ENCODE measurements around the gene LPAR6.

LPAR6 gene

DNA sequence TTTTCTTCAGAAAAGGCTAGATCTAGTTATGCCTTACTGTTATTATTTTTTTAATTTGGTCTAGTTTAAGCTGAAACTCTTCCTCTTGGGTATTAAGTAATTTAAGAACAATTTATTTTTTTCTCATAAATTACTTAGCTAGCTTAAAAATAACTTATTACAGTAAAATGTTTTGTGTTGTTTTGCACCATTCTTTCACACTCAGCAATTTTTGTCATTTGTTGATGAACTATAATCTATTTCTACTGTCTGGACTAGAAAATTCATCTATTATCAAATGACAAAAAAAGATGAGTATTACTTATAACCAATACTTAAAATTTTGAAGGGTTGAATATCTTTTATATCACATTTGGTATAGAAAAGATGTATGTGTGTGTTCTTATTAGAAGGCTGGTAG lies 1.6 kb upstream of the LPAR6 start:
- DNase-seq (ENCODE audit: low spot score): no peak

GRCh38 chr13:48411841-48412531 lies 927 bp downstream of the LPAR6 start:
- peak; percentile 12 for DNase-seq (ENCODE audit: low spot score)

GRCh38 chr13:48411147-48411794 lies 1.6 kb downstream of the LPAR6 start:
- no peak for DNase-seq (ENCODE audit: low spot score)

- DNase-seq (ENCODE audit: low spot score): no peak
Measured at GRCh38 chr13:48410199-48410598, 2.7 kb downstream of the LPAR6 start.

DNA sequence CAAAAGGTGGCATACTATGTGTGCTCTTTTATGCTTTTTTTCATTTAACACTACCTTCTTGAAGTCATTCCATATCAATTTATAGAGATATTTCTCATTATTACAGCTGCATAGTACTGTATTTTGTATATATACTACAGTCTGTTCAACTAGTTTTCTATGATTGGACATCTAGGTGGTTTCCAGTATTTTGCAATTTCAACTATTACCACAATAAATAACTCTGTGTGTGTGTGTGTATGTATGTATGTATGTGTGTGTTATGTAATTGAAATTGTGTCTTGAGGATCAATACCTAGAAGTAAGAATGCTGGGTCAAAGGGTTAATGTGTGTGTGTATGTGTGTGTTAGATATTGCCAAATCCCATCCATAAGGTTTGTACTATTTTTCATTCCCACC lies 7.0 kb downstream of the LPAR6 start:
- no peak for DNase-seq (ENCODE audit: low spot score)

DNA sequence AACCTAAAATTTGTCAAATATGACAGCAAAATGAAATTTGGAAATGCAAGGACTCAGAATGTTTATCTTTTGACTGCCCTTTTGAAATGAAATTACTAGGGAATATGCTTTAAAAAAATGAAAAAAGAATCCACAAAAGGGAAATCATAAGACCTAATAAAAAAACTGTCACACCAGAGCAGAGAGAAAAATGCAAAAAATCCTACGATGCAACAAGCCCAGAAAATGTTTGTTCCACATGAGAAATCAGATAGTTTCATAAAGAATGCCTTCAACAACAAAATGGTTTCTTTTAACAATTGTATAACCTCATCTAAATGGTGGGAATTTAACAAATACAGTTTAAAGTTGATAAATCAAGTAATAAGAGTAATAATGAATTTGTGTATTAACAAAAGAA lies 8.0 kb downstream of the LPAR6 start:
- DNase-seq (ENCODE audit: low spot score): no peak

DNA sequence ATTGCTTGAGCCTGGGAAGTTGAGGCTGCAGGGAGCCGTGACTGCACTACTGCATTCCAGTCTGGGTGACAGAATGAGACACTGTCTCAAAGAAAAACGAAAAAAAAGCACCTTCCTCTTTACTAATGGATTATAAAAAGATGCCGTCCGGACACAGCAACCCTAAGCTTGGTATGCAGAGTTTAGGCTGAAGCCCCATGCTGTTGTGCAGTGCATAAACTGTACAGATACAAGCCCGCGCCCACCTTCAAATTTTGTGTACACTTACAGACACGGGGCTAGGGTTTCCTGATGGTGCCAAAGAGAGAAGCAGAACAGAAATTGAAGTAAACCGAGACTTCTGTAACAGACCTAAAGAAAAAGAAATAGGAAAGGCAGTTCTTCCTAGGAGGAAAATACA lies 9.0 kb downstream of the LPAR6 start:
- no peak for DNase-seq (ENCODE audit: low spot score)

- no peak for DNase-seq (ENCODE audit: low spot score)
Measured at GRCh38 chr13:48403151-48403631, 9.7 kb downstream of the LPAR6 start.

DNA sequence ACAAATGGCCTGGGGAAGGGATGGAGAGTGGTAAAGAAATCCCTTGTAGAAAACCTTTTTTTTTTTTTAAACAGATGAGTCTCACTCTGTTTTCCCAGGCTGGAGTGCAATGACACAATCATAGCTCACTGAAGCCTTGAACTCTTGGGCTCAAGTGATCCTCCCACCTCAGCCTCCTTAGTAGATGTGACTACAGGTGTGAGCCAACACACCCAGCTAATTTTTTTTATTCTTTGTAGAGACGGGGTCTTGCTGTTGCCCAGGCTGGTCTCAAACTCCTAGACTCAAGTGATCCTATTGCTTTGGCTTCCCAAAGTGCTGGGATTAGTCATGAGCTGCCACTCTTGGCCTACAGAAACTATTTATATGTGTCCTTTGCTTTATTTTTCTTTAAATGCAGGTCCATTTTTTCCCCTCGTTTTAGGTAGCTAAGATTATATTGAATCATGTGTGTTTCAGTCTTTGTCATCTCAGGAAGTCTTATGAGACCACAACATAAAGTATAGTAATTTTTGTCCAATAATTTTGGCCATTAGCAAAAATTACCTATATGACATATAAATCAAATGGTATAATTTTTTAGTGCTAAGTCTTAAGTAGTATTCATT lies 10.5 kb downstream of the LPAR6 start:
- DNase-seq (ENCODE audit: low spot score): no peak

- no peak for DNase-seq (ENCODE audit: low spot score)
Measured at GRCh38 chr13:48401480-48401879, 11.4 kb downstream of the LPAR6 start.

GRCh38 chr13:48400850-48401291 lies 12.0 kb downstream of the LPAR6 start:
- DNase-seq (ENCODE audit: low spot score): no peak

DNA sequence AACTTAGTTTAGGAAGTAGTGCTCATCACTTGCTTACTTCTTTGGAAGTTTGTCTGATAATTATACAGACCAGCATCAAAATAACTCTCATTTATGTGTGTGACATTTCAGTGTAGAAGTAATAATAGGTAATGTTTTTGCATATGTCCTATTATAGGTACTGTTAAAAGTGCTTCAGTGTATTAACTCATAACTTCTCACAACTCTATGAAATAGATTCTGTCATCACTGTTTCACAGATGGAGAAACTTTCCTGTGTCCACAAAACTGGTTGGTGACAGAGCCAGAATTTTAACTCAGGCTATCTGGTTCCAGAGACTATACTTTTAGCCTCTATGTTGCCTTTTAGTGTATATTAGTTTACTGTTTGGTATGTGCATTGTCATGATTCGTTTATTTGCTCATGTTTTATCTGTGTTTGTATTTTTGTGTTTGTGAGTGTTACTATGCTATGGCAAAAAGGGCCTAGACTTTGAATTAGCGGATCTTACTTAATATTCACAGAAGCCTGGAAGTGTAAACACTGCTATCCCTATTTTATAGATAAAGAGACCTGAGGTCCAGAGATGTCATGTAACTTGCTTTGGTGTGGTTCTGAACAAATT lies 12.7 kb downstream of the LPAR6 start:
- no peak for DNase-seq (ENCODE audit: low spot score)

- no peak for DNase-seq (ENCODE audit: low spot score)
Measured at GRCh38 chr13:48398450-48399095, 14.3 kb downstream of the LPAR6 start.

GRCh38 chr13:48397744-48398143 lies 15.2 kb downstream of the LPAR6 start:
- DNase-seq (ENCODE audit: low spot score): no peak

GRCh38 chr13:48393698-48394085 lies 19.2 kb downstream of the LPAR6 start:
- DNase-seq (ENCODE audit: low spot score): no peak

- no peak for DNase-seq (ENCODE audit: low spot score)
Measured at GRCh38 chr13:48393030-48393697, 19.7 kb downstream of the LPAR6 start.

- no peak for DNase-seq (ENCODE audit: low spot score)
Measured at GRCh38 chr13:48391257-48391656, 21.7 kb downstream of the LPAR6 start.

GRCh38 chr13:48386816-48387215 lies 26.1 kb downstream of the LPAR6 start:
- no peak for DNase-seq (ENCODE audit: low spot score)

DNA sequence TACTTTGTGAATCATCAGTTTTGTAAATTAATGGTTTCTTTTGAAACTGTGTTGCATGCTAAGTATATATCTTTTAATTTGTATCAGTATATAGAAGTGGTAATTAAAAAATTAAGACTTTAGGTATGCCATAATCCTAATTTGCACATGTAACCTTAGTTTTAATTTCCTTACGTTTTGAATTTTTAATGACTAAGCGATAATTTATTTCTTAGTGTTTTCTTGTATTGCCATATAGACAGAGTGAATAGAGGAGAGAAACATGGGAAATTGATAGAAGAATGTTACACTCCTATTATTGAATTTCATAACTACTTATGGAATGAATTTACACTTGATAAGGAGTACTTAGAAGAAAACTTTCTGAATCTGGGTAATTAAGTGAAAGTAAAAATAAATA lies 29.5 kb downstream of the LPAR6 start:
- no peak for DNase-seq (ENCODE audit: low spot score)

- DNase-seq (ENCODE audit: low spot score): no peak
Measured at GRCh38 chr13:48380581-48380980, 32.3 kb downstream of the LPAR6 start.

GRCh38 chr13:48377857-48378256 lies 35.1 kb downstream of the LPAR6 start:
- no peak for DNase-seq (ENCODE audit: low spot score)

DNA sequence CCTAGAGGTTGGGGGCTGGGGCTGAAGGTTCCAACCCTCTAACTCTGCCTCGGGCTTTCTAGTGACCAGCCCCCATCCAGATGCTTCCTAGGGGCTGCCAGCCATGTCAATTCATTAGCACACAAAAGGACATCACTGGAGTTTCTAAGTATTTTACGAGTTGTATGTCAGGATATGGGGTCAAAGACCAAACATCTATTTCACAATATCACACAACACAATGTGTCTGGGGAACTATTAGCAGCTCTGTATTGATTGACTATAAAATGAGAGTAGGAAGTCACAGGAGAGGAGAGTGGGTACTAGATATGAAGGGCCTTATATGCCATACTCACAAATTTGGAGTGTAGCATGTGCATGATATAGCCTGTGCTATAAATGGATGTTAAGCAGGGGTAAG lies 42.1 kb downstream of the LPAR6 start:
- no peak for DNase-seq (ENCODE audit: low spot score)

Data from LoVo (cell line).